Activated naive CD4-positive, alpha-beta T cell treated with Interleukin-2 at 50 U/mL for 16 hours (primary cell): ENCODE results near the gene DRC7.
"Not testable (repeated sequence)": the region's sequence is repeated elsewhere in the genome, so short reads cannot be mapped to it uniquely, and the experiment has no call there.

Experiments
- DNase-seq: peaks from one replicate; pipeline ENCODE4 v3.0.0-alpha.2; 2020

Gene DRC7

DNA sequence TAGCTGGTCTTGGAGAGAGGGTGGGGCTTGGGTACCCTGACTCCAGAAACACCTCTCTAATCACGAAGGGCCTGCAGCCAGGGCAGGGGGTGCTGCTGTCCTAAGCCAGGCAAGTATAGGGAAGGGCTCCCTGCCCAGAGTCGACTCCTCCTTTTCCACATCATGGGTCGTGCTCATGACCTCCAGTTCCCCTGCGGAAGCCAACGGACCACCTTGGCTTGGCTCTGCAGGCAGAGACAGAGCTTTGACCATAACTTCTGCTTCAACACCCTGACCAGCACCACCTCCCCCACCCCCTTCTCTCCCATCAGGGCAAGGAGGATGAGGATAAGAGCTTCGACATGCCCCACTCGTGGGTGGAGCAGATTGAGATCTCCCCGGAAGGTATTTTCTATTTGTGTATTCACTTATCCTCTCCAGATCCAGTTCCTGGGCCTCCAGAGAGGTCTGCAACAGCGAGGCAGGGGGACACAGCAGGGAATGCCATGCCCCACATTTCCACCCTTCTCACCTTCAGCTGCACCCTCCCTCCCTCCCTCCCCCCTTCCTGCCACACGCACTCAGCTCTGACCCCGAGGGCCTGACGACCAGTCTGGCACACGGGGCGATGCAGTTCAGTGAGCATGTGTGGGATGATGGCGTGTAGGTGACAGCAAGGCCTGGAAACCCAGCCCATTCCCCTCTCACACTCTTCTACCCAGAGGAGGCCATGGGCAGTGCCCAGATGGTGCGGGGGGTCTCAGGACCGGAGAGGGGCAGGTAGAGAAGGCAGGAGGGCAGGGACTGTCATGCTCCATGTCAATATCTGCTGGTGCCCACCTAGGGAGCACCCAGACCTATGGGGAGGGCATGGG, 27.0 kb downstream of the DRC7 start:
- DNase-seq: no peak

DNA sequence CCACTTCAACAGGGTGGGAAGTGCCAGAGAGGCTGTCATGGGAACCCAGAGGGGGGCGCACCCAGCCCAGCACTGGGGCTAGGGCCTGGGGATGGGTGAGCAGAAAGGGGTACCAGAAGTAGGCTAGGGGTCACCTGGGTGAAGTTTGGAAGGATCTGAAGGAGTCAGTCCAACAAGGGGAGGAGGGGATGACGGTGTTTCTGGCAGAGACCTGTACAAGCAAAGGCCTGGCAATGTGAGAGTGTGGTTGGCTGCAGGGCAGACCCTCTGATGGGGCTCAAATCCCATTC, 27.5 kb downstream of the DRC7 start:
- no peak for DNase-seq

DNA sequence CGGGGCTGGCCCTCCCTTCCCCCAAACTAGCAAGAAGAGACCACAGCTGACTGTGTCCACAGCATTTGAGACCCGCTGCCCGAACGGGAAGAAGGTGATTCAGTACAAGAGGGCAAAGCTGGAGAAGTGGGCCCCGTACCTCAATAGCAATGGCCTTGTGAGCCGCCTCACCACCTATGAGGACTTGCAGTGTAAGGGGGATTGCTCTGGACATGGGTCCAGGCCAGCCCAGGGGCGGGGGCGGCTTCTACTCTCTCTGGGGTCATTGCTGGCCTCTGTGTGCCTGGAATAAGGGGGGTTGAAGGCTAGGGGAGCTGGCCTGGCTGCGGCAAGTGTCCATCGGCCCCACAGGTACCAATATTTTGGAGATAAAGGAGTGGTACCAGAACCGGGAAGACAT, 28.0 kb downstream of the DRC7 start:
- no peak for DNase-seq

GRCh38 chr16:57723170-57723569, 28.6 kb downstream of the DRC7 start:
- no peak for DNase-seq

DNA sequence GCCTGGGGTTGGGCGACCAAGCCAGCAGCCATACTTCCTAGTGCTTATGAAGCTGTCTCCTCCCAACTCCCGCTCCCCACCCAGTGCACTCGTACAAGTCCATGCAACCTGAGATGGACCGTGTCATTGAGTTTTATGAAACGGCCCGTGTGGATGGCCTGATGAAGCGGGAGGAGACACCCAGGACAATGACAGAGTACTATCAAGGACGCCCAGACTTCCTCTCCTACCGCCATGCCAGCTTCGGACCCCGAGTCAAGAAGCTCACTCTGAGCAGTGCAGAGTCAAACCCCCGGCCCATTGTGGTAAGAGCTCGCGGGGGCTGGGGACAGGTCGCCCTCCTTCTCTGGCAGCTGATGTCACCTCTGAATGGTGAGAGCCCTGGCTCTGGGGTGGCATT, 29.9 kb downstream of the DRC7 start:
- no peak for DNase-seq

- peak; percentile 6 for DNase-seq
Observed at GRCh38 chr16:57725151-57725550, 30.5 kb downstream of the DRC7 start.

DNA sequence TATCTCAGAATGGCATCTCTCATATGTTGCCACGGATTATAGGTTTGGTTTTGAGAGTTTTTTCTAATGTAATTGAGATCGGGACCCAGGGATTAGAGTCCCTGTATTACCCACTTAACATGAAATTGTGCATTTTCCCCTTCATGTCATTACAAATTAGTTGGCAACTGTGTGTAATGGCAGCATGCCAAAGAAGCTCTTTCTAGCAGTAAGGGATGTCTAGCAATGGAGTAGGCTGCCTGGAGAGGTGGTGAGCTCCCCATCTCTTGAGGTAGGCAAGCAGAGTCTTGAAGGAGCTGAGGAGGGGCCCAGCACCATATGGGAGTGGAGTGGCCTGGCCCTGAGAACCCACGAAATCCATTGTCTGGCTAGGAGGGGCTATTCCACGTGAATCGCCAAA, 30.9 kb downstream of the DRC7 start:
- DNase-seq: no peak

DNA sequence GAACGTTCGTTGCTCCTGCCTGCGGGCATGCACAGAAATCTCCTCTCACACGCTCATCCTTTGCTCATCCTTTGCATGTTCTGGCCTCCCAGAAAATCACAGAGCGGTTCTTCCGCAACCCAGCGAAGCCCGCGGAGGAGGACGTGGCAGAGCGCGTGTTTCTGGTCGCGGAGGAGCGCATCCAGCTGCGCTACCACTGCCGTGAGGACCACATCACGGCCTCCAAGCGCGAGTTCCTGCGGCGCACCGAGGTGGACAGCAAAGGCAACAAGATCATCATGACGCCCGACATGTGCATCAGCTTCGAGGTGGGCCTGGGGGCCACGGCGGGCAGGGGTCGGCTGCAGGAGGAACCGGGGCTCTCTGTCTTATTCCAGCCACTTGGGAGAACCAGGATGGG, 31.4 kb downstream of the DRC7 start:
- DNase-seq: no peak

DNA sequence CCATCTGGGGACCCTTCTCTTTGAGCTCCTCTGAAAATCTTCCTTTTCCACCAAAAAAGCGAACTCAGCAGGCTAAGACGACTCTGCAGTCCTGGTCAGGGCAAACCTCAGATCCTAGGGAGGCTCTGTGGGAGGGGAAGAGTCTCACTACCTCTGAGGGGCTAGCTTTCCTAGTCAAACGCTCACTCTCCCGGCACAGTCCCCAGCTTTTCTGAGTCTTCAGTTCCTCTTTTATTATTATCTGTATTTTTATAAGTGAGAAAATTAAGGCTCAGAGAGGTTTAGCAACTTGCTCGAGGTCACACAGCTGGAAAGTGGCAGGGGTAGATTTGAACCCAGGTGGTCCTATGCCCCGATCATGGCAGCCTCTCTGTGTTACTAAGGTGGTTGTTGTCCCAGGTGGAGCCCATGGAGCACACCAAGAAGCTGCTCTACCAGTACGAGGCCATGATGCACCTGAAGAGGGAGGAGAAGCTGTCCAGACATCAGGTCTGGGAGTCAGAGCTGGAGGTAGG, 31.9 kb downstream of the DRC7 start:
- DNase-seq: no peak

GRCh38 chr16:57727610-57728009, 33.0 kb downstream of the DRC7 start:
- no peak for DNase-seq

DNA sequence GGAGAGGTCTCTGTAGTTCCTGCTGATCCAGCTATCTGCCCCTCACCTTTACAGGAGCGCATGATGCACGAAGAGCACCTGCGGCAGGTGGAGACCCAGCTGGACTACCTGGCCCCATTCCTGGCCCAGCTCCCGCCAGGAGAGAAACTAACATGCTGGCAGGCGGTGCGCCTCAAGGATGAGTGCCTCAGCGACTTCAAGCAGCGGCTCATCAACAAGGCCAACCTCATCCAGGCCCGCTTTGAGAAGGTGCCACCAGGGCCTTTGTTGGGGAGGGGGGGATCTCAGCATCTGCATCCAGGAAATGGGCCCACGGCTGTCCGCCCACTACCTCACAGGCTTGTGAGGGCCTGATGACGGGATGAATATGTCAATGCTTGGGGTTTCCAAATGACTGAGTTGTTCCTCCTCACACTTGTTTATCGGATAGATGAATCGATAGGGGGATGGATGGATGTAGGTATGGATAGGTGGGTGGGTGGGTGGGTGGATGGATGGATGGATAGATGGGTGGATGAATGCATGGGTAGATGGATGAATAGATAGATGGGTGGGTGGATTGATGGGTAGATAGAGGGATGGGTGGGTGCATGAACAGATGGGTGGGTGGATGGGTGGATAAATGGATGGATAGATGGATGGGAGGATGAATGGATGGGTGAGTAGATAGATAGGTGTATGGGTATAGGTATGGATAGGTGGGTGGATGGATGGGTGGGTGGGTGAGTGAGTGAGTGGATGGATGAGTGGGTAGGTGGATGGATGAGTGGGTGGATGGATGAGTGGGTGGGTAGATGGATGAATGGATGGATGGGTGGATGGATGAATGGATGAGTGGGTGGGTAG, 34.0 kb downstream of the DRC7 start:
- peak; percentile 26 for DNase-seq

GRCh38 chr16:57729182-57729484, 34.5 kb downstream of the DRC7 start:
- no peak for DNase-seq

- DNase-seq: not testable (repeated sequence)
Observed at GRCh38 chr16:57729852-57730251, 35.2 kb downstream of the DRC7 start.

- DNase-seq: no peak
Observed at GRCh38 chr16:57730771-57731730, 36.4 kb downstream of the DRC7 start.

GRCh38 chr16:57732037-57732436, 37.4 kb downstream of the DRC7 start:
- DNase-seq: no peak

GRCh38 chr16:57732714-57733113, 38.1 kb downstream of the DRC7 start:
- no peak for DNase-seq

DNA sequence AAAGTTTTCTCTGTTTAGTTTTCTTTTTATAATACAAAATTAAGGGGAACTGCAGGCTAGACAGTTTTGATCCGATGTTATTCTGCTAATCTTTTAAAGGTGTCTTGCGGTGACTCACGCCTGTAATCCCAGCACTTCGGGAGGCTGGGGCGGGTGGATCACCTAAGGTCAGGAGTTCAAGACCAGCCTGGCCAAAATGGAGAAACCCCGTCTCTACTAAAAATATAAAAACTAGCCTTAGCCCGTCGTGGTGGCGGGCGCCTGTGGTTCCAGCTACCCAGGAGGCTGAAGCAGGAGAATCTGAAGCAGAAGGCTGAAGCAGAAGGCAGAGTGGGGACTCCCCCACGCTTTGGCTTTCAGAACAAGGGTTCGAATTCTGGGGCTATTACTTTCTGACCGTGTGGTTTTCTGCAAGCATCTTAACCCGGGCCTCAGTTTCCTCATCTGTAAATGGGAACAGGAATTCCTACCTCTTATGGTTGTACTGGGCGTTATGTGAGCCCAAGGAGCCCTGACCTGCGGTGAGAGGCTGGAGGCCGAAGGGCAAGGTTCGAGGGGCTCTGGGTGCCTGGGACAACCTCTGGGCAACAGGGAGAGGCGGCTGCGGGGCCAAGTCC, 39.8 kb downstream of the DRC7 start:
- no peak for DNase-seq

- peak; percentile 98 for DNase-seq
Observed at GRCh38 chr16:57734925-57735754, 40.5 kb downstream of the DRC7 start.

DNA sequence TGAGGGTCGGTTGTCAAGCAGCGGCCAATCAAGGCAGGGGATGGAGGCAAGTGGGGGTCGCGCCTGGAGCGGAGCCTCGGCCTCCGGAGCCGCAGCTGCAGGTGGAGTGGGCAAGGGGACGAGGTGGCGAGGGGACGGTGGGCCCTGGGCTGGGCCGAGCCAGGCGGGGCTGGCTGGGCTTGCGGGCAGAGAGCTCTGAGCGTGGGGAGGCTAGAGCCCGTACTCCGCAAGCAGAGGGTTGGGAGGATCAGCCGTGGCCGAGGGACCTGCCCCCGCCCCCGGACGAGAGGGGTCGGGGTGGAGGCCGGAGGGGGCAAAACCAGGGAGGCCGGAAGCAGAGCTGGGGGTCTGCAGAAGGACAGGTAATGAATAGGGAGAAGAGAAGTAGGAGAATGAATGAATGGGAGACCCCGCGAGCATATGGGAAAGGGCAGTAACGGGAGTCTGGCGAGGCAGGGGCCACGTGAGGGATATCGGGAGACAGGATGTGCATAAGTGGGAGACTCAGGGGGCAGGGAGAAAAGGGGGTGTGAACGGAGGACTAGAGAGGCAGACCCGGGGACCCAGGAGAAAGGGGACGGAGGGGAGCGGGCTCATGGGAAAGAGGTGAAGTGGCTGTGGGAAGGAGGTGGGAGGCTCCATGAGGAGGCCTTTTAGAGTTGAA, 41.3 kb downstream of the DRC7 start, which contains the start of gene KATNB1:
TSS of gene KATNB1 (plus strand) at position 16 of the 664 bp plus-strand sequence. CDS start 1,474 bp downstream, outside the sequence.
- DNase-seq: peak; percentile 8

DNA sequence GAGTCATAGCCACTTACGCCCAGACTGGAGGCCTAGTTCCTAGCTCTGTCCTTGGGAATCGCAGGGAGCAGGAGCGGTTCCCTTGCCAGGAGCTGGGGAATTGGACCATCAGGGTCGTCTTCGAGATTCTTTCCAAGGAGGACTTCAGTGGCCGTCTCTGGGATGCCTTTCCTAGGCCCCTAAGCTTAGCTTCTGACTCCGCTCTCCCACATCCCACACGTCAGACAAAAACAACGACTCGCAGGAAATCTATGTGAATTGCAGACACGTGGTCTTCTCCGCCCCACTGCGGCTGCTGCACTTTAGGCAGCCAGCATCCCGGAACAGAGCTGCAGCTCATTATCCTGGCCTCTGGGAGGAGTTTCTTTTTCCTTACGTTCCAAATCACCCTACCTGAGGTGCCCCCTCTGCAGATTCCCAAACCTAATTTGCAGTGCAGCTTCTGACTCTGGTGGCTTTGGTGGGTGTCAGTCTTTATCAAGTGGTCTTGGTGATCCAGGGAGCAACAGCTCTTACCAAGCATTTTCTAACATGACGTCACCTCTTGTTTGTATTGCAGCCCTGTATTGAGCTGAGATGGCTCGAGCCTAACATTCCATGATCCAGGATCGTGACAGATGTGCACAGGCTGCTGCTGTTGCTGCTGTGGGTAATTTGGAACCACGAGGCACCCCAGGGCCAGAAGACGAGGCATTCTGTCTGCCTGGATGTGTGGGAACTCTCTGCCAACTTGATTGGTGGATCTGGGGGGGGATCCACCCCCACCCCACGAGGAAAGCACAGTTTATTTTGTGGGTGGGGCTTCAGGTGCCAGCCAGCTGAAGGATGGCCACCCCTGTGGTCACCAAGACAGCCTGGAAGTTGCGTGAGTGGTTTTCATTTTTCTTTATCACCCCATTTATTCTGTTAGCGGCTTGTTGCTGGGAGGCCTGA, 42.1 kb downstream of the DRC7 start:
- DNase-seq: peak; percentile 55
